Measurements from ENCODE around the gene ARHGAP24. TPM values are rescaled to one million over a fixed set of nuclear protein-coding genes. Genes with fewer than 3 reads are reported as not detected.
A peak's percentile ranks its signal among the peaks of the same experiment; 100 is the strongest.

ARHGAP24 gene
- total and polyA plus RNA-seq, 2 donors from 2014 or later, result 78.1 to 94.7 TPM

- no peak overlapping the region for H3K9ac ChIP-seq (ENCODE audit: low read length in 3 of 3)
- no peak for TF ChIP-seq CTCF (IDR thresholded peaks at IDR 0.05; ENCODE audit: borderline replicate concordance, extremely low read depth, insufficient read depth)
- H3K4me1 ChIP-seq (ENCODE audit: control insufficient read depth in 2 of 3, insufficient read depth in 2 of 3, low read depth in 1 of 3, low read length in 3 of 3), result no peaks in the 10 kb centered on the region
- H3K36me3 ChIP-seq (ENCODE audit: control insufficient read depth in 2 of 3, insufficient read depth in 3 of 3, low read length in 3 of 3), result no peaks in the 10 kb centered on the region
- intact Hi-C loops (cut with DNase I), result no loop called here
- DNase-seq (peak in 1 of 5 donors; percentile 13), FAIRE-seq (no peak)
- H3K27me3 ChIP-seq (ENCODE audit: control insufficient read depth, insufficient read depth, low read length), result no peaks in the 10 kb centered on the region
- no peak overlapping the region for H3K27ac ChIP-seq (ENCODE audit: low read depth in 2 of 2, low read length in 2 of 2)
- no peak overlapping the region for H3K4me3 ChIP-seq (ENCODE audit: low read length in 3 of 3)
- no peaks in the 10 kb centered on the region for H3K9me3 ChIP-seq (ENCODE audit: control insufficient read depth in 2 of 3, insufficient read depth in 1 of 3, low read length in 3 of 3)
Observed at GRCh38 chr4:85708468-85708867, 233.5 kb downstream of the ARHGAP24 start.

GRCh38 chr4:85713005-85713404 is 238.1 kb downstream of the ARHGAP24 start:
- H3K4me1 ChIP-seq (ENCODE audit: control insufficient read depth in 2 of 3, insufficient read depth in 2 of 3, low read depth in 1 of 3, low read length in 3 of 3), result no peaks in the 10 kb centered on the region
- no peaks in the 10 kb centered on the region for H3K9me3 ChIP-seq (ENCODE audit: control insufficient read depth in 2 of 3, insufficient read depth in 1 of 3, low read length in 3 of 3)
- H3K4me3 ChIP-seq (ENCODE audit: low read length in 3 of 3), result no peak overlapping the region
- intact Hi-C loops (cut with DNase I), result no loop called here
- H3K27ac ChIP-seq (ENCODE audit: low read depth in 2 of 2, low read length in 2 of 2), result no peak overlapping the region
- H3K9ac ChIP-seq (ENCODE audit: low read length in 3 of 3), result no peak overlapping the region
- no peaks in the 10 kb centered on the region for H3K27me3 ChIP-seq (ENCODE audit: control insufficient read depth, insufficient read depth, low read length)
- TF ChIP-seq CTCF (IDR thresholded peaks at IDR 0.05; ENCODE audit: borderline replicate concordance, extremely low read depth, insufficient read depth), result no peak
- no peak for DNase-seq
- no peaks in the 10 kb centered on the region for H3K36me3 ChIP-seq (ENCODE audit: control insufficient read depth in 2 of 3, insufficient read depth in 3 of 3, low read length in 3 of 3)
- no peak for FAIRE-seq

GRCh38 chr4:85715991-85716737 is 241.2 kb downstream of the ARHGAP24 start:
- DNase-seq (no peak), FAIRE-seq (no peak)
- H3K4me1 ChIP-seq (ENCODE audit: control insufficient read depth in 2 of 3, insufficient read depth in 2 of 3, low read depth in 1 of 3, low read length in 3 of 3), result no peaks in the 10 kb centered on the region
- H3K27me3 ChIP-seq (ENCODE audit: control insufficient read depth, insufficient read depth, low read length), result no peaks in the 10 kb centered on the region
- H3K27ac ChIP-seq (ENCODE audit: low read depth in 2 of 2, low read length in 2 of 2), result no peak overlapping the region
- no peak overlapping the region for H3K4me3 ChIP-seq (ENCODE audit: low read length in 3 of 3)
- TF ChIP-seq CTCF (IDR thresholded peaks at IDR 0.05; ENCODE audit: borderline replicate concordance, extremely low read depth, insufficient read depth), result no peak
- no peaks in the 10 kb centered on the region for H3K36me3 ChIP-seq (ENCODE audit: control insufficient read depth in 2 of 3, insufficient read depth in 3 of 3, low read length in 3 of 3)
- no peaks in the 10 kb centered on the region for H3K9me3 ChIP-seq (ENCODE audit: control insufficient read depth in 2 of 3, insufficient read depth in 1 of 3, low read length in 3 of 3)
- H3K9ac ChIP-seq (ENCODE audit: low read length in 3 of 3), result no peak overlapping the region
- intact Hi-C loops (cut with DNase I), result no loop called here
